ENCODE results near the gene CLEC18B.
"Not testable (repeated sequence)": the region's sequence is repeated elsewhere in the genome, so short reads cannot be mapped to it uniquely, and the experiment has no call there.

DNA sequence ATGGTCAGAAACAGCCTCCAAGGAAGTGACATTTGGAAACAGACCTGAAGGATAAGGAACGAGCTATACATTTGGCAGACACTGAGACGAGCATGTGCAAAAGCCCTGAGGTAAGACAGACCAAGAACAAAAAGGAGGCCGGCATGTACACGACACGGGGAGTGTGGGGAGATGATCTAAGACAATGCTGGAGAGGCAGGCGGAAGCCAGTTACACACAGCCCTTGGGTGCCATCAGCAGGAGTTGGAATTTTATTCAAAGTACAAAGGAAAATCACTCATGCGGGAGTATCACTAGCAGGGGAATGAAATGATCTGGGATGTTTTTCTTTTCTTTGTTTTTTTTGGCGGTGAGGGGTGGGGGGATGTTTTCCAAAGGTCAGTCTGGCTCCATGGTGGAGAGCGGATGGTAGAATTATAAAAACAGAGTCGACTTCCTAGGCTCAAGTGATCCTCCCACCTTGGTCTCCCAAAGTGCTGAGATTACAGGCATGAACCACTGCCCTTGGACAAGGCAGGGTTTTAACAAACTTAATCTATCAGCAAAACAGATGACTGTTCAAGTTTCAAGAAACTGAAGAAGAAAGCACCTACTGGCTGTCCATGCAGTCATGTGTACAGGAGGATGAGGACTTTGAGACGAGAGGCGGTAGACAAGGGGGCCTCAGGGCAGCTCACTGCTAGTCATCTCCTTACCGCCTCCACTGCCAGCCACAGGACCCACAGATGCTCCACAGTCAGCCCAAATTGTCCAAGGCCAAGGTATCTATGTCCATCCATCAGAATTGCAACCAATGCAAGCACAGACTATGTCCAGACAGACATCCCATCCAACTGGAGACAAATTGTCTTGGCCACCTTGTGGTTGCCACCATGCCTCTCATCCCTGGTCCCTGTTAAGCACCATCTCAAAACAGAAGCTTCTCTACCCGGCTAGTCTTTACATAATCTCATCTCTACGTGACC lies 59.4 kb downstream of the CLEC18B start:
- TF ChIP-seq, protein P1, sequence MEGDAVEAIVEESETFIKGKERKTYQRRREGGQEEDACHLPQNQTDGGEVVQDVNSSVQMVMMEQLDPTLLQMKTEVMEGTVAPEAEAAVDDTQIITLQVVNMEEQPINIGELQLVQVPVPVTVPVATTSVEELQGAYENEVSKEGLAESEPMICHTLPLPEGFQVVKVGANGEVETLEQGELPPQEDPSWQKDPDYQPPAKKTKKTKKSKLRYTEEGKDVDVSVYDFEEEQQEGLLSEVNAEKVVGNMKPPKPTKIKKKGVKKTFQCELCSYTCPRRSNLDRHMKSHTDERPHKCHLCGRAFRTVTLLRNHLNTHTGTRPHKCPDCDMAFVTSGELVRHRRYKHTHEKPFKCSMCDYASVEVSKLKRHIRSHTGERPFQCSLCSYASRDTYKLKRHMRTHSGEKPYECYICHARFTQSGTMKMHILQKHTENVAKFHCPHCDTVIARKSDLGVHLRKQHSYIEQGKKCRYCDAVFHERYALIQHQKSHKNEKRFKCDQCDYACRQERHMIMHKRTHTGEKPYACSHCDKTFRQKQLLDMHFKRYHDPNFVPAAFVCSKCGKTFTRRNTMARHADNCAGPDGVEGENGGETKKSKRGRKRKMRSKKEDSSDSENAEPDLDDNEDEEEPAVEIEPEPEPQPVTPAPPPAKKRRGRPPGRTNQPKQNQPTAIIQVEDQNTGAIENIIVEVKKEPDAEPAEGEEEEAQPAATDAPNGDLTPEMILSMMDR (conservative IDR thresholded peaks at IDR 0.05; ENCODE audit: low read depth, low read length) = not testable (repeated sequence)
- not testable (repeated sequence) for TF ChIP-seq RCOR1 (IDR thresholded peaks at IDR 0.05; ENCODE audit: insufficient replicate concordance, low read length)

All from IMR-90 (cell line).